A549 (cell line): ENCODE results near the gene KNDC1. TPM values are rescaled to one million over a fixed set of nuclear protein-coding genes. Genes with fewer than 3 reads are reported as not detected.
A peak's percentile ranks its signal among the peaks of the same experiment; 100 is the strongest.

Experiments used
- ATAC-seq, 2 experiments: fragments of 200-7000 bp in 1 of 2; fragments of >200 bp in 1 of 2; cut with Nextera tagmentation in 1 of 2; cut with Tn5 transposase in 1 of 2; 3 replicates each; pipeline versions ENCODE4 v1.8.0 to v1.9.1; 2018 to 2020; ENCODE audit warnings: mild to moderate bottlenecking in 1 of 2, moderate library complexity in 1 of 2
- CTCF ChIA-PET: fragments of 300-600 bp; sonication (Branson Sonifier 250); formaldehyde crosslinking; extraction: SDS; loops from one replicate; lab custom pipeline; 2021; ENCODE audit warnings: antibody characterized with exemption, inconsistent platforms; lab: Yijun Ruan, JAX
- POLR2A ChIA-PET: fragments of 350-600 bp; formaldehyde crosslinking; extraction: SDS; loops from one replicate; lab custom pipeline; 2021; ENCODE audit warnings: antibody characterized with exemption, inconsistent platforms; lab: Yijun Ruan, JAX
- DNase-seq, 2 experiments: peaks; one replicate each; pipeline versions ENCODE4 v3.0.0 to v3.0.0-alpha.2; 2011 to 2016; ENCODE audit warnings: low read depth in 1 of 2, low spot score in 1 of 2
- FAIRE-seq: peaks from 2 replicates; lab custom pipeline; 2011; peaks lifted over from hg19 to GRCh38; lab: Jason Lieb, UNC
- H3K27ac ChIP-seq, 2 experiments: fragments of >200 bp; sonication (Bioruptor Twin); formaldehyde crosslinking; 3 replicates each; pipeline ENCODE4 v1.5.1; 2016 to 2017
- H3K4me1 ChIP-seq: fragments of >200 bp; sonication (Bioruptor Twin); formaldehyde crosslinking; 3 replicates; pipeline ENCODE4 v1.6.1; 2016
- H3K4me2 ChIP-seq: fragments of >200 bp; sonication (Bioruptor Twin); formaldehyde crosslinking; 3 replicates; pipeline ENCODE4 v1.6.1; 2016
- H3K4me3 ChIP-seq: fragments of >200 bp; sonication (Bioruptor Twin); formaldehyde crosslinking; 3 replicates; pipeline ENCODE4 v1.5.1; 2016
- H3K9me3 ChIP-seq: fragments of >200 bp; sonication (Bioruptor Twin); formaldehyde crosslinking; 3 replicates; pipeline ENCODE4 v1.6.1; 2016
- CBX2 ChIP-seq: fragments of 200-600 bp; sonication (generic); IDR thresholded peaks from 2 replicates; pipeline ENCODE4 v1.6.1; 2016; ENCODE audit warnings: low read depth, mild to moderate bottlenecking, borderline replicate concordance
- EHMT2 ChIP-seq: fragments of 200-600 bp; sonication (generic); IDR thresholded peaks from 2 replicates; pipeline ENCODE4 v1.6.1; 2016; ENCODE audit warnings: antibody characterized with exemption, low read depth, mild to moderate bottlenecking, moderate library complexity
- EP300 ChIP-seq, 2 experiments: fragments of >200 bp; sonication (Bioruptor Twin); formaldehyde crosslinking; IDR thresholded peaks; 2 replicates in 1 of 2; 3 replicates in 1 of 2; pipeline ENCODE4 v1.6.1; 2016 to 2017
- ESRRA ChIP-seq: fragments of 150-350 bp; IDR thresholded peaks from 2 replicates; pipeline ENCODE4 v1.6.1; 2014; ENCODE audit warnings: mild to moderate bottlenecking, low read length, borderline replicate concordance
- FOSB ChIP-seq: fragments of 250-450 bp; sonication (Bioruptor Pico); IDR thresholded peaks from 2 replicates; pipeline ENCODE4 v1.5.0; 2020; ENCODE audit warnings: mild to moderate bottlenecking, moderate library complexity
- FOSL2 ChIP-seq, 2 experiments: fragments of 450-650 bp in 1 of 2; fragments of >200 bp in 1 of 2; sonication (Bioruptor Twin) in 1 of 2; formaldehyde crosslinking; IDR thresholded peaks; 2 replicates each; pipeline versions ENCODE4 v1.5.0 to v1.6.1; 2016 to 2020; ENCODE audit warnings: mild to moderate bottlenecking in 1 of 2, moderate library complexity in 1 of 2
- HOXB13 ChIP-seq: fragments of 250-450 bp; sonication (Bioruptor Pico); IDR thresholded peaks from 2 replicates; pipeline ENCODE4 v1.5.0; 2020; ENCODE audit warnings: low read depth, mild to moderate bottlenecking, moderate library complexity
- JUN ChIP-seq, 2 experiments: fragments of >200 bp; sonication (Bioruptor Twin); formaldehyde crosslinking; IDR thresholded peaks; 2 replicates in 1 of 2; 3 replicates in 1 of 2; pipeline ENCODE4 v1.6.1; 2016 to 2017
- NR3C1 ChIP-seq: fragments of >200 bp; sonication (Bioruptor Twin); formaldehyde crosslinking; IDR thresholded peaks from 3 replicates; pipeline ENCODE4 v1.6.1; 2017
- PHF8 ChIP-seq: fragments of 200-600 bp; sonication (generic); IDR thresholded peaks from 2 replicates; pipeline ENCODE4 v1.6.1; 2016; ENCODE audit warnings: low read depth, mild to moderate bottlenecking, antibody characterized with exemption, moderate library complexity, borderline replicate concordance
- RARB ChIP-seq: fragments of 250-450 bp; sonication (Bioruptor Pico); IDR thresholded peaks from 2 replicates; pipeline ENCODE4 v1.8.0; 2021; ENCODE audit warnings: mild to moderate bottlenecking, moderate library complexity
- RCOR1 ChIP-seq: fragments of 150-350 bp; IDR thresholded peaks from 2 replicates; pipeline ENCODE4 v1.6.1; 2014; ENCODE audit warnings: antibody characterized with exemption, low read length, low read depth
- WGBS: methylation state at CpG from one replicate; pipeline ENCODE4 v1.1.6; 2017; ENCODE audit errors: missing lambda C conversion rate; 5-methylcytosine and 5-hydroxymethylcytosine counted together
- polyA plus RNA-seq, 4 experiments: library from polyadenylated mRNA; depleted of rRNA in 3 of 4; stranded (reverse); fragments of >200 nt; fragmentation: RNase III in 1 of 4; extraction: RNeasy Plus Mini Kit Qiagen cat#74134 plus additional on column Dnase treatment in 1 of 4; gene quantifications; 2 replicates in 3 of 4; 3 replicates in 1 of 4; pipeline ENCODE4 v1.2.3, GENCODE V29; 2011 to 2017
- TF ChIP-seq, protein P1 (sequence below): fragments of >200 bp; sonication (Bioruptor Twin); formaldehyde crosslinking; IDR thresholded peaks from 3 replicates; pipeline ENCODE4 v1.5.1; 2016
- TF ChIP-seq, protein P2 (sequence below): fragments of 200-600 bp; sonication (generic); IDR thresholded peaks from 2 replicates; pipeline ENCODE4 v1.6.1; 2016; ENCODE audit warnings: antibody characterized with exemption, mild to moderate bottlenecking, moderate library complexity
- TF ChIP-seq, protein P3 (sequence below): fragments of 250-450 bp; sonication (Bioruptor Pico); IDR thresholded peaks from 2 replicates; pipeline ENCODE4 v1.5.0; 2021; ENCODE audit warnings: mild to moderate bottlenecking, moderate library complexity, borderline replicate concordance
- TF ChIP-seq, protein P4 (sequence below): fragments of >200 bp; sonication (Bioruptor Twin); formaldehyde crosslinking; IDR thresholded peaks from 3 replicates; pipeline ENCODE4 v1.6.1; 2016

KNDC1 gene
- polyA plus RNA-seq, 2 of the 4 experiments (the other 2 are of a cell fraction), result 0.56 to 0.63 TPM

DNA sequence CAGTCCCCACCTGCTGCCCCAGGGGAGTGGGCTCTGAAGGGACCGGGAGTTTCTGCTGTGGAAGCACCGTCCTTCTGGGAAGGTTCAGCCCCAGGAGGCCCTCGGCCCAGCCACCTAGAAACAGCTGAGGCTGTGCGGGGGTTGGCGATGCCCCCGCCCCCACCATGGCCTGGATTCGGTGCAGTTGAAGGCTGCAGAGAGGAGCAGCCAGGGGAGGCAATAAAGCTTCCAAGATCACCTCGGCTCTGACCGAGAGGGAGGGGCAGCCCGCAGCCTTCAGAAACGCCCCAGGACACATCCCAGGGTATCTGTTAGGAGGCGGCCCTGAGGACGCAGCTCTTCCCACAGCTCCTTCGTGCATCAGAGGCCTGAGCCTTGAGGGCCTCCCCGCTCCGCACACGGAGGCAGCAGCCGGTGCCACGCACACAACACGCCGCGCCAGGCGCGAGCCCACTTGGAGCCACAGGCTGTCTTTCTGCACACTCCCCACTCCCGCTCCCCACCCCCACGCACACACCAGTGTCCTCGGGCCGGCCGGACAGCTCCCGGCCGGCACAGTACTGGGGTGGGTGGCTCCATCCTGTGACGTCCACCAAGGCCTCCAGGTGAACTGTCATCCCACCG, 1.6 kb downstream of the KNDC1 start:
- no peak for ATAC-seq
- no peak for FAIRE-seq
- no peak for TF ChIP-seq FOSB (CRISPR knock-in tag)
- TF ChIP-seq NR3C1, result no peak
- TF ChIP-seq HOXB13 (CRISPR knock-in tag), result no peak
- TF ChIP-seq RCOR1, result no peak
- no peak for TF ChIP-seq PHF8
- TF ChIP-seq, protein P1, sequence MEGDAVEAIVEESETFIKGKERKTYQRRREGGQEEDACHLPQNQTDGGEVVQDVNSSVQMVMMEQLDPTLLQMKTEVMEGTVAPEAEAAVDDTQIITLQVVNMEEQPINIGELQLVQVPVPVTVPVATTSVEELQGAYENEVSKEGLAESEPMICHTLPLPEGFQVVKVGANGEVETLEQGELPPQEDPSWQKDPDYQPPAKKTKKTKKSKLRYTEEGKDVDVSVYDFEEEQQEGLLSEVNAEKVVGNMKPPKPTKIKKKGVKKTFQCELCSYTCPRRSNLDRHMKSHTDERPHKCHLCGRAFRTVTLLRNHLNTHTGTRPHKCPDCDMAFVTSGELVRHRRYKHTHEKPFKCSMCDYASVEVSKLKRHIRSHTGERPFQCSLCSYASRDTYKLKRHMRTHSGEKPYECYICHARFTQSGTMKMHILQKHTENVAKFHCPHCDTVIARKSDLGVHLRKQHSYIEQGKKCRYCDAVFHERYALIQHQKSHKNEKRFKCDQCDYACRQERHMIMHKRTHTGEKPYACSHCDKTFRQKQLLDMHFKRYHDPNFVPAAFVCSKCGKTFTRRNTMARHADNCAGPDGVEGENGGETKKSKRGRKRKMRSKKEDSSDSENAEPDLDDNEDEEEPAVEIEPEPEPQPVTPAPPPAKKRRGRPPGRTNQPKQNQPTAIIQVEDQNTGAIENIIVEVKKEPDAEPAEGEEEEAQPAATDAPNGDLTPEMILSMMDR, result no peak
- no peak for TF ChIP-seq RARB (CRISPR knock-in tag)
- TF ChIP-seq, protein P2, sequence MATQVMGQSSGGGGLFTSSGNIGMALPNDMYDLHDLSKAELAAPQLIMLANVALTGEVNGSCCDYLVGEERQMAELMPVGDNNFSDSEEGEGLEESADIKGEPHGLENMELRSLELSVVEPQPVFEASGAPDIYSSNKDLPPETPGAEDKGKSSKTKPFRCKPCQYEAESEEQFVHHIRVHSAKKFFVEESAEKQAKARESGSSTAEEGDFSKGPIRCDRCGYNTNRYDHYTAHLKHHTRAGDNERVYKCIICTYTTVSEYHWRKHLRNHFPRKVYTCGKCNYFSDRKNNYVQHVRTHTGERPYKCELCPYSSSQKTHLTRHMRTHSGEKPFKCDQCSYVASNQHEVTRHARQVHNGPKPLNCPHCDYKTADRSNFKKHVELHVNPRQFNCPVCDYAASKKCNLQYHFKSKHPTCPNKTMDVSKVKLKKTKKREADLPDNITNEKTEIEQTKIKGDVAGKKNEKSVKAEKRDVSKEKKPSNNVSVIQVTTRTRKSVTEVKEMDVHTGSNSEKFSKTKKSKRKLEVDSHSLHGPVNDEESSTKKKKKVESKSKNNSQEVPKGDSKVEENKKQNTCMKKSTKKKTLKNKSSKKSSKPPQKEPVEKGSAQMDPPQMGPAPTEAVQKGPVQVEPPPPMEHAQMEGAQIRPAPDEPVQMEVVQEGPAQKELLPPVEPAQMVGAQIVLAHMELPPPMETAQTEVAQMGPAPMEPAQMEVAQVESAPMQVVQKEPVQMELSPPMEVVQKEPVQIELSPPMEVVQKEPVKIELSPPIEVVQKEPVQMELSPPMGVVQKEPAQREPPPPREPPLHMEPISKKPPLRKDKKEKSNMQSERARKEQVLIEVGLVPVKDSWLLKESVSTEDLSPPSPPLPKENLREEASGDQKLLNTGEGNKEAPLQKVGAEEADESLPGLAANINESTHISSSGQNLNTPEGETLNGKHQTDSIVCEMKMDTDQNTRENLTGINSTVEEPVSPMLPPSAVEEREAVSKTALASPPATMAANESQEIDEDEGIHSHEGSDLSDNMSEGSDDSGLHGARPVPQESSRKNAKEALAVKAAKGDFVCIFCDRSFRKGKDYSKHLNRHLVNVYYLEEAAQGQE, result no peak
- TF ChIP-seq CBX2, result no peak
- TF ChIP-seq EP300 (IDR thresholded peaks at IDR 0.05), result no peak
- no peak for TF ChIP-seq JUN (IDR thresholded peaks at IDR 0.05)
- no peak for TF ChIP-seq EHMT2
- ChIA-PET CTCF (interaction anchor here (0.6 to 2.0 kb wide), 4 partner anchors 10 to 146 kb away, joined by 3 to 8 read pairs (median 4); no protein-coding TSS in a partner anchor), POLR2A (no interaction called here)
- H3K4me3 ChIP-seq, result no peak overlapping the region
- H3K4me2 ChIP-seq, result peak overlapping the region; percentile 100; the same call in 1 of the 3 replicates
- peaks cover 15% of the 10 kb centered on the region for H3K4me1 ChIP-seq
- H3K9me3 ChIP-seq, result no peaks in the 10 kb centered on the region
- H3K27ac ChIP-seq, result no peak overlapping the region
- 94% methylated on average over 10 of the region's 33 CpGs for WGBS
- DNase-seq, result no peak

DNA sequence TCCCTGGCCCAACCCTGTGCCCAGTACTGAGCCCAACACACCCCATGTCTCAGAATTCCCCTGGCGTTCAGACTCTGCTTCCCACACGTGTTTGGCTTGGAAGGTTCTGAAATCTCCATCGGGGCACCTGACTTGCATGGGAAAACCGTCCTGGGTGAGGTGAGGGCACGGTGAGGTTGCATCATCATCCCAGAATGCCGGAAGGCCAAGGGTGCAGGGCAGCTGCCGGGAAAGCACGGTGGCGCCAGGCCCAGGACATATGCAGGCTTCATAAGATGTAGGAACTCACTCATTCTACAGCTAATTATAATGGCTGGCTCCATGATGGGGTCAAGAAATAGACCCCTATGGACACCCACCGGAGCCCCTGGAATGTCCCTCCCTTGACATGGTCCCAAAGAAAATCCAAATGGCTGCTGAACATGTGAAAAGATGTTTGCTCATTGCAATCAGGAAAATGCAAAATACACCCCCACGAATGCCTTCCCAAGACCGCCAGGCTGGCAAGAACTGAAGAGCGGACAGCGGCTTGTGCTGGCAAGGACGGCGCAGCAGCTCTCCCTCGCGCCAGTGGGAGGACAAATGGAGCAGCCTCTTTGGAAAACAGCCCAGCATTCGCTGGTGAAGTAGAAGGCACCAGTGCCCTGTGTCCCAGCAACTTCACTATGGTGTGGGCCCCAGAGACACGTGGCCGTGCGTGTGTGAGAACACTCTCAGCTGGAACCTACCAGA, 2.3 kb downstream of the KNDC1 start:
- no peak overlapping the region for H3K4me2 ChIP-seq
- no peak for ATAC-seq
- peaks cover 15% of the 10 kb centered on the region for H3K4me1 ChIP-seq
- no peak overlapping the region for H3K4me3 ChIP-seq
- ChIA-PET CTCF (interaction anchor here (1.0 kb wide), 1 partner anchor 89 kb away, joined by 3 read pairs; no protein-coding TSS in a partner anchor), POLR2A (no interaction called here)
- FAIRE-seq, result no peak
- no peak for DNase-seq
- 84% methylated on average over 21 of the region's 22 CpGs for WGBS
- TF ChIP-seq, protein P3, sequence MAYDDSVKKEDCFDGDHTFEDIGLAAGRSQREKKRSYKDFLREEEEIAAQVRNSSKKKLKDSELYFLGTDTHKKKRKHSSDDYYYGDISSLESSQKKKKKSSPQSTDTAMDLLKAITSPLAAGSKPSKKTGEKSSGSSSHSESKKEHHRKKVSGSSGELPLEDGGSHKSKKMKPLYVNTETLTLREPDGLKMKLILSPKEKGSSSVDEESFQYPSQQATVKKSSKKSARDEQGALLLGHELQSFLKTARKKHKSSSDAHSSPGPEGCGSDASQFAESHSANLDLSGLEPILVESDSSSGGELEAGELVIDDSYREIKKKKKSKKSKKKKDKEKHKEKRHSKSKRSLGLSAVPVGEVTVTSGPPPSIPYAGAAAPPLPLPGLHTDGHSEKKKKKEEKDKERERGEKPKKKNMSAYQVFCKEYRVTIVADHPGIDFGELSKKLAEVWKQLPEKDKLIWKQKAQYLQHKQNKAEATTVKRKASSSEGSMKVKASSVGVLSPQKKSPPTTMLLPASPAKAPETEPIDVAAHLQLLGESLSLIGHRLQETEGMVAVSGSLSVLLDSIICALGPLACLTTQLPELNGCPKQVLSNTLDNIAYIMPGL (CRISPR knock-in tag), result no peak
- TF ChIP-seq FOSB (CRISPR knock-in tag) (no peak), ESRRA (no peak), PHF8 (no peak), FOSL2 (IDR thresholded peaks at IDR 0.05) (no peak), FOSL2 (CRISPR knock-in tag; IDR thresholded peaks at IDR 0.05) (no peak)
- TF ChIP-seq, protein P4, sequence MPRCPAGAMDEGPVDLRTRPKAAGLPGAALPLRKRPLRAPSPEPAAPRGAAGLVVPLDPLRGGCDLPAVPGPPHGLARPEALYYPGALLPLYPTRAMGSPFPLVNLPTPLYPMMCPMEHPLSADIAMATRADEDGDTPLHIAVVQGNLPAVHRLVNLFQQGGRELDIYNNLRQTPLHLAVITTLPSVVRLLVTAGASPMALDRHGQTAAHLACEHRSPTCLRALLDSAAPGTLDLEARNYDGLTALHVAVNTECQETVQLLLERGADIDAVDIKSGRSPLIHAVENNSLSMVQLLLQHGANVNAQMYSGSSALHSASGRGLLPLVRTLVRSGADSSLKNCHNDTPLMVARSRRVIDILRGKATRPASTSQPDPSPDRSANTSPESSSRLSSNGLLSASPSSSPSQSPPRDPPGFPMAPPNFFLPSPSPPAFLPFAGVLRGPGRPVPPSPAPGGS, result no peak
- H3K9me3 ChIP-seq, result no peaks in the 10 kb centered on the region
- H3K27ac ChIP-seq, result no peak overlapping the region
